ENCODE results near the gene ANKRD33.

ANKRD33 gene

GRCh38 chr12:51850081-51850964 is 37.6 kb upstream of the ANKRD33 start:
- no peak for TF ChIP-seq CTCF (IDR thresholded peaks at IDR 0.05; ENCODE audit: borderline replicate concordance, insufficient read depth, low read depth, low read length)
- H3K4me3 ChIP-seq (ENCODE audit: low read depth, low read length), result no peak overlapping the region

GRCh38 chr12:51850965-51851299 is 37.0 kb upstream of the ANKRD33 start:
- no peak for TF ChIP-seq CTCF (IDR thresholded peaks at IDR 0.05; ENCODE audit: borderline replicate concordance, insufficient read depth, low read depth, low read length)
- no peak overlapping the region for H3K4me3 ChIP-seq (ENCODE audit: low read depth, low read length)

GRCh38 chr12:51851413-51852124 is 36.3 kb upstream of the ANKRD33 start:
- TF ChIP-seq CTCF (IDR thresholded peaks at IDR 0.05; ENCODE audit: borderline replicate concordance, insufficient read depth, low read depth, low read length), result no peak
- H3K4me3 ChIP-seq (ENCODE audit: low read depth, low read length), result no peak overlapping the region

- no peak overlapping the region for H3K4me3 ChIP-seq (ENCODE audit: low read depth, low read length)
- TF ChIP-seq CTCF (IDR thresholded peaks at IDR 0.05; ENCODE audit: borderline replicate concordance, insufficient read depth, low read depth, low read length), result no peak
Observed at GRCh38 chr12:51852404-51853137, 35.3 kb upstream of the ANKRD33 start.

GRCh38 chr12:51855586-51856428 is 32.1 kb upstream of the ANKRD33 start:
- no peak for TF ChIP-seq CTCF (IDR thresholded peaks at IDR 0.05; ENCODE audit: borderline replicate concordance, insufficient read depth, low read depth, low read length)
- H3K4me3 ChIP-seq (ENCODE audit: low read depth, low read length), result no peak overlapping the region

GRCh38 chr12:51860986-51861385 is 26.9 kb upstream of the ANKRD33 start:
- TF ChIP-seq CTCF (IDR thresholded peaks at IDR 0.05; ENCODE audit: borderline replicate concordance, insufficient read depth, low read depth, low read length), result no peak
- no peak overlapping the region for H3K4me3 ChIP-seq (ENCODE audit: low read depth, low read length)

All from GM12875 (cell line).